ENCODE results near the gene NEDD9. TPM values are rescaled to one million over a fixed set of nuclear protein-coding genes. Genes with fewer than 3 reads are reported as not detected.

Gene NEDD9
- total RNA-seq, 4 donors from 2014 or later: 36.2 to 99.1 (median 70.2) TPM

- Histone ChIP-seq H3K27me3 (no peaks in the 10 kb centered on the region), H3K36me3 (no peaks in the 10 kb centered on the region), H3K27ac (no peak overlapping the region), H3K4me3 (no peak overlapping the region), H3K9me3 (no peaks in the 10 kb centered on the region), H3K4me1 (no peaks in the 10 kb centered on the region)
- intact Hi-C loops (cut with DNase I; ENCODE audit: low total_unique reads): no loop called here
- no peak for DNase-seq
- TF ChIP-seq CTCF (IDR thresholded peaks at IDR 0.05): no peak
- no peak for TF ChIP-seq POLR2A (IDR thresholded peaks at IDR 0.05)
Observed at GRCh38 chr6:11204794-11205366, 27.6 kb downstream of the NEDD9 start.

GRCh38 chr6:11204005-11204399 lies 28.5 kb downstream of the NEDD9 start:
- H3K9me3 ChIP-seq: no peaks in the 10 kb centered on the region
- H3K4me3 ChIP-seq: no peak overlapping the region
- TF ChIP-seq POLR2A (IDR thresholded peaks at IDR 0.05) (no peak), CTCF (IDR thresholded peaks at IDR 0.05) (no peak)
- H3K27me3 ChIP-seq: no peaks in the 10 kb centered on the region
- DNase-seq: no peak
- intact Hi-C loops (cut with DNase I; ENCODE audit: low total_unique reads): no loop called here
- H3K36me3 ChIP-seq: no peaks in the 10 kb centered on the region
- H3K27ac ChIP-seq: no peak overlapping the region
- H3K4me1 ChIP-seq: no peaks in the 10 kb centered on the region

- Histone ChIP-seq H3K27me3 (no peaks in the 10 kb centered on the region), H3K4me1 (no peaks in the 10 kb centered on the region), H3K9me3 (no peaks in the 10 kb centered on the region), H3K4me3 (no peak overlapping the region), H3K36me3 (no peaks in the 10 kb centered on the region), H3K27ac (peak overlapping the region in 1 of 2 donors; percentile 8)
- DNase-seq: no peak
- no peak for TF ChIP-seq CTCF (IDR thresholded peaks at IDR 0.05)
- TF ChIP-seq POLR2A (IDR thresholded peaks at IDR 0.05): no peak
- intact Hi-C loops (cut with DNase I; ENCODE audit: low total_unique reads): no loop called here
Observed at GRCh38 chr6:11203306-11204004, 29.0 kb downstream of the NEDD9 start.

- Histone ChIP-seq H3K27me3 (no peaks in the 10 kb centered on the region), H3K4me1 (no peaks in the 10 kb centered on the region), H3K27ac (peak overlapping the region in 1 of 2 donors; percentile 46), H3K9me3 (no peaks in the 10 kb centered on the region), H3K36me3 (no peaks in the 10 kb centered on the region), H3K4me3 (no peak overlapping the region)
- intact Hi-C loops (cut with DNase I; ENCODE audit: low total_unique reads): no loop called here
- DNase-seq: no peak
- TF ChIP-seq CTCF (IDR thresholded peaks at IDR 0.05) (no peak), POLR2A (IDR thresholded peaks at IDR 0.05) (no peak)
Observed at GRCh38 chr6:11202513-11203305, 29.8 kb downstream of the NEDD9 start.

All from uterus (tissue), 4 donors.